ENCODE data around the gene YTHDF1. TPM values are rescaled to one million over a fixed set of nuclear protein-coding genes. Genes with fewer than 3 reads are reported as not detected.

YTHDF1 gene
- total RNA-seq, 6 donors from 2014 or later: 29.3 to 42.1 (median 31.6) TPM

DNA sequence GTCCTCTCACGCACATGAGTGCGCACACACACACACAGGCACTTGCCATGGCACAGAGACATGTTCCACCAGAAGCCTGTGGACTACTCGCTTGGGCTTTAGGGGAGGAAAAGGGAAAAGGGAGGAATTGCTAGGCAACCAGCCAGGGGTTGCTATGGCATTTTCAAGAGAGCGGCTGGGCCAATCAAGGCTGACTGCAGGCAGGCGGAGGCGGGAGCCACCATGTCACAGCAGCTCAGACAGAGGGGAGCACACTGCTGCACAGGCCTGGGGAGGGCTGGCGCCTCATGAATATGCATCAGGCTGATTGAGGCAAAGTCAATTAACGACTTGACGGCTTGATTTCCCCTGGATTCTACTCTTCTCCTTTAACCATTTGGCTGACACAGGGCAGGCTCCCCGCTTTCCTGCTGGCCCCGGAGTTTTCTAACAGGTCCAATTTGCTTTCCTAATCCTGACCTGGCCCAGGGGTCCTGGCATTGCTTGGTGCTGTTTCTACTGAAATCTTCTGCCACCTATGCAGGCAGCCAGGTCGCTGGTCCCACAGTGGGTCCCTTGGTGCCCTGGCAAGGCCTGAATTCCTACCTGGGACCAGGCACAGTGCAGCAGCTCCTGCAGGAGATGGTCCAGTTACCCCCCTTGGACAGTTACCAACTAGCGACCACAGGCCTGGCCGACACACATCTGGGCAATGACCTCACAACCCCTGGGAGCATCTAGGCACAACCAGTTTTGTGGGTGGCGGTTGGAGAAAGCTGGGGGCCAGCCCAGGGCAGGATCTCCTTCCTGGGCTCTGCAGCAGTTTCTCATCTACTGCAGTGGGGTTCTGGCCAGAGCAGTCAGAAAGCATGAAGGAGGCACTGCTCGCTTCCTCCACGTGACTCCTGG is 52.1 kb downstream of the YTHDF1 start:
- no peak overlapping the region for H3K4me3 ChIP-seq
- H3K9me3 ChIP-seq: no peaks in the 10 kb centered on the region
- H3K36me3 ChIP-seq: no peaks in the 10 kb centered on the region
- no peak overlapping the region for H3K27ac ChIP-seq
- no peaks in the 10 kb centered on the region for H3K4me1 ChIP-seq
- TF ChIP-seq EP300 (IDR thresholded peaks at IDR 0.05) (no peak), POLR2AphosphoS5 (IDR thresholded peaks at IDR 0.05) (no peak)
- 56 to 59% methylated on average over 13 to 17 of the region's 17 CpGs for WGBS, 2 donors
- ATAC-seq (ENCODE audit: low FRiP score in 2 of 2): no peak
- no peaks in the 10 kb centered on the region for H3K27me3 ChIP-seq
- peak in 1 of 2 donors; percentile 42 for DNase-seq

GRCh38 chr20:63163171-63163570 is 52.8 kb downstream of the YTHDF1 start:
- Histone ChIP-seq H3K27me3 (no peaks in the 10 kb centered on the region), H3K4me3 (no peak overlapping the region), H3K9me3 (no peaks in the 10 kb centered on the region), H3K27ac (no peak overlapping the region), H3K4me1 (no peaks in the 10 kb centered on the region), H3K36me3 (no peaks in the 10 kb centered on the region)
- no peak for DNase-seq
- WGBS, 2 donors: 71% methylated on average over 6 of the region's 6 CpGs; no CpG with 5 or more reads in 1 of the 2 donors
- no peak for TF ChIP-seq POLR2A (IDR thresholded peaks at IDR 0.05)
- ATAC-seq (ENCODE audit: low FRiP score in 2 of 2): no peak

GRCh38 chr20:63162206-63162795 is 53.6 kb downstream of the YTHDF1 start:
- no peak for ATAC-seq (ENCODE audit: low FRiP score in 2 of 2)
- H3K27me3 ChIP-seq: no peaks in the 10 kb centered on the region

GRCh38 chr20:63161176-63161651 is 54.7 kb downstream of the YTHDF1 start:
- Histone ChIP-seq H3K36me3 (no peaks in the 10 kb centered on the region), H3K27ac (no peak overlapping the region), H3K4me3 (no peak overlapping the region), H3K9me3 (no peaks in the 10 kb centered on the region), H3K27me3 (no peaks in the 10 kb centered on the region), H3K4me1 (no peaks in the 10 kb centered on the region)
- WGBS, 2 donors: 76 to 87% methylated on average over 8 to 11 of the region's 11 CpGs
- DNase-seq (peak in 1 of 2 donors; percentile 57), ATAC-seq (ENCODE audit: low FRiP score in 2 of 2) (no peak)
- TF ChIP-seq CTCF (IDR thresholded peaks at IDR 0.05): no peak
- TF ChIP-seq EP300 (IDR thresholded peaks at IDR 0.05): no peak
- no peak for TF ChIP-seq POLR2AphosphoS5 (IDR thresholded peaks at IDR 0.05)
- no peak for TF ChIP-seq POLR2A (IDR thresholded peaks at IDR 0.05)

More at GRCh38 chr20:63162206-63162795, 53.6 kb downstream of the YTHDF1 start:
- Histone ChIP-seq H3K4me3 (no peak overlapping the region), H3K9me3 (no peaks in the 10 kb centered on the region), H3K27ac (no peak overlapping the region), H3K36me3 (no peaks in the 10 kb centered on the region), H3K4me1 (no peaks in the 10 kb centered on the region)
- TF ChIP-seq EP300 (IDR thresholded peaks at IDR 0.05) (no peak), POLR2AphosphoS5 (IDR thresholded peaks at IDR 0.05) (no peak), CTCF (IDR thresholded peaks at IDR 0.05) (no peak), POLR2A (IDR thresholded peaks at IDR 0.05) (no peak)
- DNase-seq: peak in 1 of 2 donors; percentile 50
- WGBS, 2 donors: 80 to 81% methylated on average over 8 to 18 of the region's 19 CpGs

DNA sequence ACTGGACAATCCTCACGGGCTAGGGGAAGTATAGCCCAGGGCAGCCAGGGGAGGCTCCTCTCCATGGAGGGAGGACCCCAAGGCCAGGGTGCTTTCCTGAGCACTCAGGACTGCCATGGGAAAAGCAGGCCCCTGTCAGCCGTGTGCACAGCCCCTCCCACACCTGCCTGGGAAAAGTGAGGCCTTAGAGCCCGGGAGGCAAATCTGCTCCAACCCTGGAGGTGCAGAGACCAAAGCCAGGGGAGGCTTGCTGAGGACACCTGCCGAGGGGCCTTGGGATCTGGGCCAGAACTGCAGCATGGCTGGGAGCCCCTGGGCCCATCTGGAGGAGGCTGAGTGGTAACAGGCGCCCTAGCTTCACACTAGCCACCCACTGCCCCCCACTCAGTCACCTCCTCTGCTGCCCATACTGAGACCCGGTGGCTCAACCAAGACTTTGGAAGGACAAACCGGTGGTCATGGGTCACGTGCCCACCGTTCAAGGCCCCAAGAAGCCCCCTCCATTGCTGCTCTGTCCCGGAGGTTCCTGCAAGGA is 55.2 kb downstream of the YTHDF1 start:
- TF ChIP-seq POLR2AphosphoS5 (IDR thresholded peaks at IDR 0.05): no peak
- no peak for TF ChIP-seq CTCF (IDR thresholded peaks at IDR 0.05)
- no peak for TF ChIP-seq EP300 (IDR thresholded peaks at IDR 0.05)
- no peak for TF ChIP-seq POLR2A (IDR thresholded peaks at IDR 0.05)
- H3K27me3 ChIP-seq: peaks cover 0 to under 1% (median 0%) of the 10 kb centered on the region in 4 donors
- DNase-seq (peak in 1 of 2 donors; percentile 38), ATAC-seq (ENCODE audit: low FRiP score in 2 of 2) (no peak)
- H3K9me3 ChIP-seq: no peaks in the 10 kb centered on the region
- 67 to 74% methylated on average over 9 to 10 of the region's 10 CpGs for WGBS, 2 donors
- H3K36me3 ChIP-seq: no peaks in the 10 kb centered on the region
- H3K27ac ChIP-seq: no peak overlapping the region
- no peaks in the 10 kb centered on the region for H3K4me1 ChIP-seq
- no peak overlapping the region for H3K4me3 ChIP-seq

All from upper lobe of left lung (tissue), 6 donors.